Measurements from ENCODE around the gene ATP5MC3. TPM values are rescaled to one million over a fixed set of nuclear protein-coding genes. Genes with fewer than 3 reads are reported as not detected.

ATP5MC3 gene
- total RNA-seq, 4 donors from 2014 or later = 123 to 141 (median 133) TPM

- no peak for DNase-seq (ENCODE audit: extremely low spot score)
- no peak overlapping the region for H3K27ac ChIP-seq (replicated peaks in 1 of 4)
- no peaks in the 10 kb centered on the region for H3K4me1 ChIP-seq
- 33% methylated on average over 12 of the region's 12 CpGs for WGBS
- intact Hi-C loops (cut with DNase I) = no loop called here
- H3K4me3 ChIP-seq = no peak overlapping the region
- TF ChIP-seq EP300 (IDR thresholded peaks at IDR 0.05) = no peak
- TF ChIP-seq, protein P1, sequence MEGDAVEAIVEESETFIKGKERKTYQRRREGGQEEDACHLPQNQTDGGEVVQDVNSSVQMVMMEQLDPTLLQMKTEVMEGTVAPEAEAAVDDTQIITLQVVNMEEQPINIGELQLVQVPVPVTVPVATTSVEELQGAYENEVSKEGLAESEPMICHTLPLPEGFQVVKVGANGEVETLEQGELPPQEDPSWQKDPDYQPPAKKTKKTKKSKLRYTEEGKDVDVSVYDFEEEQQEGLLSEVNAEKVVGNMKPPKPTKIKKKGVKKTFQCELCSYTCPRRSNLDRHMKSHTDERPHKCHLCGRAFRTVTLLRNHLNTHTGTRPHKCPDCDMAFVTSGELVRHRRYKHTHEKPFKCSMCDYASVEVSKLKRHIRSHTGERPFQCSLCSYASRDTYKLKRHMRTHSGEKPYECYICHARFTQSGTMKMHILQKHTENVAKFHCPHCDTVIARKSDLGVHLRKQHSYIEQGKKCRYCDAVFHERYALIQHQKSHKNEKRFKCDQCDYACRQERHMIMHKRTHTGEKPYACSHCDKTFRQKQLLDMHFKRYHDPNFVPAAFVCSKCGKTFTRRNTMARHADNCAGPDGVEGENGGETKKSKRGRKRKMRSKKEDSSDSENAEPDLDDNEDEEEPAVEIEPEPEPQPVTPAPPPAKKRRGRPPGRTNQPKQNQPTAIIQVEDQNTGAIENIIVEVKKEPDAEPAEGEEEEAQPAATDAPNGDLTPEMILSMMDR (IDR thresholded peaks at IDR 0.05) = peak; percentile 33 to 60 (median 33)
- no peaks in the 10 kb centered on the region for H3K36me3 ChIP-seq
- peaks cover 0 to 7% (median 2%) of the 10 kb centered on the region in 4 donors for H3K27me3 ChIP-seq
- no peaks in the 10 kb centered on the region for H3K9me3 ChIP-seq
Observed at GRCh38 chr2:175203621-175204496, 22.3 kb upstream of the ATP5MC3 start.

GRCh38 chr2:175195012-175195411 lies 13.5 kb upstream of the ATP5MC3 start:
- Histone ChIP-seq H3K27me3 (peaks cover 0 to 7% (median 0%) of the 10 kb centered on the region in 4 donors), H3K27ac (replicated peaks in 1 of 4) (no peak overlapping the region), H3K36me3 (no peaks in the 10 kb centered on the region), H3K4me3 (no peak overlapping the region), H3K9me3 (no peaks in the 10 kb centered on the region), H3K4me1 (no peaks in the 10 kb centered on the region)
- TF ChIP-seq, protein P1 (IDR thresholded peaks at IDR 0.05) = no peak
- TF ChIP-seq POLR2A (IDR thresholded peaks at IDR 0.05; ENCODE audit: low read depth) (no peak), EP300 (IDR thresholded peaks at IDR 0.05) (no peak), POLR2AphosphoS5 (IDR thresholded peaks at IDR 0.05) (no peak)
- no peak for DNase-seq (ENCODE audit: extremely low spot score)
- intact Hi-C loops (cut with DNase I) = no loop called here

DNA sequence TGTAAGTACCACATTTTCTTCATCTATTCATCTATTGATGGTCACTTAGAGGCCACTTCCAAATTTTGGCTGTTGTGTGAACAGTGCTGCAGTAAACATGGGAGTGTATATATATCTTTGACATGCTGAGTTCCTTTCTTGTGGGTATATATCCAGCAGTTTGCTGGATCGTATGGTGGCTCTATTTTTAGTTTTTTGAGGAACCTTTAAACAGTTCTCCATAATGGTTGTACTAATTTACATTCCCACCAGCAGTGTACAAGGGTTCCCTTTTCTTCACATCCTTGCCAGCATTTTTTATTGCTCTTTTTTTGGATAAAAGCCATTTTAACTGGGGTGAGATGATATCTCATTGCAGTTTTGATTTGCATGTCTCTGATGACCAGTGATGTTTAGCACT lies 7.3 kb upstream of the ATP5MC3 start:
- TF ChIP-seq POLR2A (IDR thresholded peaks at IDR 0.05; ENCODE audit: low read depth) (no peak), POLR2AphosphoS5 (IDR thresholded peaks at IDR 0.05) (no peak), EP300 (IDR thresholded peaks at IDR 0.05) (no peak)
- TF ChIP-seq, protein P1 (IDR thresholded peaks at IDR 0.05) = no peak
- no peaks in the 10 kb centered on the region for H3K9me3 ChIP-seq
- DNase-seq (ENCODE audit: extremely low spot score) = no peak
- no peaks in the 10 kb centered on the region for H3K4me1 ChIP-seq
- H3K27me3 ChIP-seq = no peaks in the 10 kb centered on the region
- 58% methylated on average over 1 of the region's 1 CpG for WGBS
- H3K4me3 ChIP-seq = no peak overlapping the region
- intact Hi-C loops (cut with DNase I) = no loop called here
- no peaks in the 10 kb centered on the region for H3K36me3 ChIP-seq
- H3K27ac ChIP-seq (replicated peaks in 1 of 4) = no peak overlapping the region

- Histone ChIP-seq H3K36me3 (no peaks in the 10 kb centered on the region), H3K9me3 (no peaks in the 10 kb centered on the region), H3K27ac (replicated peaks in 1 of 4) (no peak overlapping the region), H3K4me3 (no peak overlapping the region), H3K27me3 (no peaks in the 10 kb centered on the region), H3K4me1 (no peaks in the 10 kb centered on the region)
- TF ChIP-seq, protein P1 (IDR thresholded peaks at IDR 0.05) = no peak
- TF ChIP-seq POLR2A (IDR thresholded peaks at IDR 0.05; ENCODE audit: low read depth) (no peak), POLR2AphosphoS5 (IDR thresholded peaks at IDR 0.05) (no peak), EP300 (IDR thresholded peaks at IDR 0.05) (no peak)
- intact Hi-C loops (cut with DNase I) = no loop called here
- WGBS = 88% methylated on average over 1 of the region's 1 CpG
- no peak for DNase-seq (ENCODE audit: extremely low spot score)
Observed at GRCh38 chr2:175187378-175187777, 5.9 kb upstream of the ATP5MC3 start.
